Measurements from ENCODE around the gene RASGRP3.

RASGRP3 gene

DNA sequence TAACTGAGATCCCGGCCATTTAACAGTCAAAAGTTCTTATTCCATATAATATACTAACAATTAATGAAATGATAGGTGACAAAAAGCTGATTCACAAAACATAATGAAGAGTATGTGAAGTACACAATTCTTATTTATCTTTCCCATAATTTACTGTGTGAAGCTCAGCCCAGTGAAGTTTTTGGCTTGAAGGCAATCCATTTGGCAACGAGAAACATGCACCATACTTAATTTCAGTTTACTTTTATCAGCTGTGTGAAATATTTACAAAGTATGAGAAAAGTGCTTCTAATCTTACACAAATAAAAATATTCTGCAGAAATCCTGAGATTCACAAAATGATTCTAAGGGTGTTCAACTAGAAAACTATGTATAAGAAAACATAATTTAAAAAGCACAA is 110.3 kb downstream of the RASGRP3 start:
- no peak for DNase-seq

DNA sequence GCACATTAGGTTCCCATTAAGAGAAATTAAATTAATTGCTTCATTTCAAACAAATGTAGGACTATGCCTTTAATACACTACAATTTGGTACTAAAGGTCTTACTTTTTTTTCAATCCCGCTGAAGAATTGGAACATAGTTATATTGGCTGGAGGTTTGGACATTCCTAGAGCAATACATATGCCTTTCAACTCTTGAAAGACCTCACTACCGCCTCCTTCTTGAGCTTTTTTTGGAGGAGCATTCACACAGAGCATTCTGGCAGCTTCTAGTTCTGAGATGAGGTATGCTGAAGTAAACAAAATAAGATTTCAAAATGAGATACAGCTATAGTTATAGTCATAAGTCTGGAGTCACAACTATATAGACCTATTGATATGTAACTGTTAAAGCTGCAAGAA is 111.8 kb downstream of the RASGRP3 start:
- DNase-seq = no peak

DNA sequence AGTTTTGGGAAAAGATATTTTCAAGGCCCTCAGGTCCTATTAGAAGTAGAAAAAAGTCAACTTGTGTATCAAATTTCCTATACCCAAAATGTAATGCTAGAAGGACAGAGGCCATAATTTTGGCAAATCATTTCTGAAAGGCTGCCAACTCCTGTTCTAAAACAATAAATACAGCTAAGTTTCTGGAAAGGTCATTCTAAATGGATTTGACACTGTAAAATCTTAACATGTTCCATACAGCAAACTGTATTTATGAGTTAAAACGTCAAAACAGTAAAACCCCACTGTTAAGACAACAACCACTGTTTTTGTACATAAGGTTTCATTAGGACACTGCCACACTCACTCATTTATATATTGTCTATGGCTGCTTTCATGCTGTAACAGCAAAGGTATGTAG is 113.0 kb downstream of the RASGRP3 start:
- no peak for DNase-seq

DNA sequence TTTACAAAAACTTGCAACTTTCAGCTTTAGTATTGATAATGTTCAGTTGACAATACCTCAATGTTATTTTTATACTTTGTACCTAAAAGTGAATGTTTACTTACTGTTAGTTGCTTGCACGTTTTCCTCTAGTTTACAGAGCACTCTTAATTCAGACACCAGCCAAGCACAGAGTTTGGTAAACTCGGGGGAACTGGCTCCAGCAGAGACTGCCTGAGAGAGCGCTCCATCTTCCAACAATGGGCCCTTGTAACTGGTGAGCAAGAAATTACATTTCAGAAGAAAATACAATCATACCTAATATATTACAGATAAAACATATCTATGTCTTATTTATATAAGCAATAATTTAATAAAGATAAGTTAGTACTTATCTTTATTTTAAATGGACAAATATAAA is 118.9 kb downstream of the RASGRP3 start:
- no peak for DNase-seq

DNA sequence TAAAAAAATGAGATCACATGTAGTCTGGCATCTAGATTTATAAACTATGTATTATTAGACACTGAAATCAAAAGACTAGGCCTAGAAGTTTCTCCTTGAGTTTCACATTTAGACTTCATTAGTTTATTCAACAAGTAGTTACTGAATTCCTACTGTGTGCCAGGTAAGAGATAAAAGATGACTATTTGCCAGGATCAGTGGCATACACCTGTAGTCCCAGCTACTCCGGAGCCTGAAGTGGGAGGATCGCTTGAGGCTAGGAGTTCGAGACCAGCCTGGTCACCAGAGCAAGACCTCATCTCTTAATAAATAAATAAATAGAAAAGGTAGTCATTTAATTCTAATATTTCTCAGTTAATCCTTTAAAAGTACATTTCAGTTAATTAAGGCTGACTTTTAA is 120.6 kb downstream of the RASGRP3 start:
- no peak for DNase-seq

DNA sequence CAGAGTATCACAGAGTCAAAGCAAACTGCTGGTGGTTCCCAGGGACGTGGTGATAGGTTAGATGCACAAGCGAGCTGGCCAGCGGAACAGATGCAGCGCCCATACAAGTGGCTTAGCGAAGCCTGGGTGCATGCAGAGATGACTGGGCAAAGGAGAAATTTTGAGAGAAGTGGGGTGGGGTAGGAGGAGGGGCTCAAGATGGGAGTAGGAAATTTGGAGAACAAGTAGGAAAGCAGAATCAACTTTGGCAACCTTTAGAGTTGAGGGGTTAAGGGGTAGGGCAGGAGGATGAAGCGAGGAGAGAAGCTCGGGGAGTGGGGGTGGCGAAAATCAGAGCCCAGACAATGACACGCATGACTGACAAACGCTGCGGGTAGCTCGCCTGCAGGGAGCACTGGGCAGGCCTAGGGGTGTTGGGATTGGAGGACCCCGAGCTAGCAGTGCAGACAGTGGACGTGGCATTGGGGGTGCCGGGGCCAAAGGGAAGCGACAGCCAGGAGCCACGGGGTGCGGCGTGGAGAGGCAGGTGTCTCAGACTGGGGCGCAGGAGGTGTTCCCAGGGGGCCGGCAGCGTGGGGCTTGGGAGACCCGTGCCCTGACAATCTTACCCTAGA is 122.2 kb downstream of the RASGRP3 start:
- DNase-seq = peak; percentile 17

DNA sequence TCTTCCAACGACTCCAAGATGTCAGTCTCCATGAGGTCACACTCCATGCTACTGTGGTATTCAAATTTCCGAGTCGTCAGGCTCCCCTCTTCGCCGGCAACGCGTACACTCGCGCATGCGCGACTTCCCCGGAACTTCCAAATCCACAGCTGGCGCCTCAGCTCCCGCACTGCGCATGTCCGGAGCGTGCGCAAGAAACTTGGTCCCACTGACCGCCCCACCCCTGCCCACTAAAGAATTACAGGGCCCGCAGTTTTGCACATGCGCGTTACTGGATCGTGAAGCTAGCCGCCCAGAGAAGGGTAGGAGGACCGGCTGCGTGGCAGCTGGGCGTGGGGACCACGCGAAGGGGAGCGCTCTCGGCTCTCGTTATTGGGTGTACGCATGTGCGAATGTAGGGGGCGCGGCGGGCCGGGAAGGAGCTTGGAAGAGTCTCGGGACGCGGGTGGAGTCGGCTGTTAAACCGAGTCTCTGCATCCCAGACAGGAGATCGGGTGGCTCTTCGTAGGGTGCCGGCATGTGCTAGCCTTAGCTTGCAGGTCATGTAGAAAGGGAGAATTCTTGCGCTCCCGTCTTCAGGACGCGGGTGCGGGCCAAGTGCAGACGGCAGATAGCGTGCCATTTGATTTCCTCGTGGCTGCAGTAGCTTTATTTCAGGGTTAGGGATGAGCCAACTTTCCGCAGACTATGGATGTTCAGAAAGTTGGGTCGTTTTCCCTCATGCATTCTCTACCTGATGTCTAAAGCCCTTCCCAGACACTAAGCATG is 122.9 kb downstream of the RASGRP3 start, which contains the start of gene FAM98A:
TSS of gene FAM98A (minus strand) at position 125 of the 768 bp plus-strand sequence. CDS start at position 47, 78 bp downstream.
- DNase-seq = peak; percentile 99

DNA sequence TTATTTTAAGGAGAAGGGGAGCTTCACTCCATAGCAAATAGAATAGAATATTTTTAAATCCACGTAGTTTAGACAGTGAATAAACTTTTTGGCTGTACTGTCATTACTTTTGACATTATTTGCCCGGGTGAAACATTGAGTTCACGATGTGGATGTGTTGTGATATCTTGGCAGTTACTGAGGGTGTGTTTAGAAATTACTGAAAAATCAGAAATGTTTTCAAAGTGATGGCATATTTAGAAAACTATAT is 123.4 kb downstream of the RASGRP3 start:
- no peak for DNase-seq

DNA sequence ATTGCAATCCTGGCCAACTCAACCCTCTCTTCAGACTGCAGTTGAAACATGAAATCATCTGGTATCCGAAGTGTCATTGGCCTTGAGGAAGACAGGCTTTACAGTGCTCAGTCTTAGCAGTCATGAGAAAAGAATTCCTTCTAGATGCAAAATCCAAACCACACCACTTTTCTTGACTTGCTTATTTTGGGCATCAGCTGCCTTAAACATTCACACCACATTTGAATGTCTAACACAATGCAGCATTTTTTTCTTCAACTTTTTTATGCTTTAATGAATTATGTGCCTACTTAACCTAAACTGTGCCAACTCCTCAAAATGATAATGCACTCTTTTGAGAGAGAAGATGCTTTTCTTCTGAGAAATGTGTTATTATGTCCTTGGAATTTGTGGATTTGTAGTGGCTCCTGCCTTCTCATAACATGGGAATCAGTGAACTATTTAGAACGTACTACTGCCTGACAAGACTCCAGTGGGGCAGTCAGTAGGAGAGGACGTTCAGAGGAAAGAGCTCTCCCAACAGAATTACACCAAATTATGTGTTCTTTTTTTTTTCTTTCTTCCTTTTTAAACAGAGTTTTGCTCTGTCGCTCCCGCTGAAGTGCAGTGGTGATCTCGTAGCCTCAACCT is 125.9 kb downstream of the RASGRP3 start:
- no peak for DNase-seq

DNA sequence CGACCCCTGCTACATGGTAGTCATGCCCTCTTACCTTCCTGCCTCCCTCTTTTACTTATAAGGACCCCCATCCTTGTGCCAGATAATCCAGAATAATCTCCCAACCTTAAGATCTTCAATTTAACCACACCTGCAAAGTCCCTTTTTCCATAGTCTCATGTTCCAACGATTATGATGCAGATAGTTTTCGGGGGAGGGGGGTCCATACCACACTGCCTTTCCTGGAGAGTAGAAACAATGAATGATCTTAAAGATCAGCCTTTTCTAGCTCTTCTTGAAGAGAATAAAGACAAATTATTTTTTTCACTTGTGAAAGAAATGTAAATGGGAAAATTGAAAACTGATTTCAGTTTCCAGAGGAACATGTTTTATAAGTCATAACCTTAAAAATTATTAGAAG is 127.0 kb downstream of the RASGRP3 start:
- no peak for DNase-seq

DNA sequence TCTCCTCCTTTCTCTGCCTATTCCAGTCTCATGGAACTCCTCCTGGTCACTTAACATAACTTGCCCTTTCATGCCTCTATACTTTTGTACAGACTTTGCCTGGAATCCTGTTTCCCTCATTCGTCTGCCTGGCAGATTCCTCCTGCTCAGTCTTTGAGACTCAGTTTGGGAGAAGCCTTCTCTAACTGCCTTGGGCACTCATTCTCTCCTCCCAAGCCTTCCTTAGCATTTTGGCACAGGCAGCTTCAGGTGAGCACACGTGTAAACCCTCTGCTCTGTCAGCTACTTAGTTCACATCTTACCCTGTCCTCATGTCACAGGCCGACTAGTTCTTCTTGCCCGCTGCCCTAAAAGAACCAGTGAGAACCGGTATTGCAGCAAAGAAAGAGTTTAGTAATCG is 128.6 kb downstream of the RASGRP3 start:
- no peak for DNase-seq

DNA sequence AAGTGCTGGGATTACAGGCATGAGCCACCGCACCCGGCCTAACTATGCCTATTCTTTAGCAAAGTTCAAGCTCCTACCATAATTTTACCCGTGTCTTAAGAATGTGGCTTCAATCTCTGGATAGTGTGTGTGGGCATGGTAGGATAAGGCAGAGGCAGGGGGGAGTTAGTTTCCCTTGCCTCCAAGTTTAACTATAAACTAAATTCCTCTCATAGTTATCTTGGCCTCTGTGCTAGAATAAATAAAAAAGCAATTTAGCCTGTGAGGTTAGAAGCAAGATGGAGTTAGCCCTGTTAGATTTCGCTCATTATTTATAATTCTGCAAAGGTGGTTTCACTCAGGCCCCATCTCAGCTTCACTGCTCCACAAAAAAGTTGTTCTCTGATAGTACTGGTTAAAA is 129.7 kb downstream of the RASGRP3 start:
- no peak for DNase-seq

DNA sequence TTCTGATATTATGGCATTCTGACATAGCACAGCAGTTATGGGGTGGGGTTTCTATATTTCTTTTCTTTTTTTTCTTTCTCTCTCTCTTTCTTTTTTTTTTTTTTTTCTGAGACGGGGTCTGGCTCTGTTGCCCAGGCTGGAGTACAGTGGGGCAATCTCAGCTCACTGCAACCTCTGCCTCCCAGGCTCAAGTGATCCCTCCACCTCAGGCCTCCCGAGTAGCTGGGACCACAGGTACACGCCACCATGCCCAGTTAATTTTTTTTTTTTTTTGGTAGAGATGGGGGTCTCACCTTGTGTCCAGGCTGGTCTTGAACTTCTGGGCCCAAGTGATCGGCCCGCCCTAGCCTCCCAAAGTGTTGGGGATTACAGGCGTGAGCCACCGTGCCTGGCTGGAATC is 130.2 kb downstream of the RASGRP3 start:
- no peak for DNase-seq

DNA sequence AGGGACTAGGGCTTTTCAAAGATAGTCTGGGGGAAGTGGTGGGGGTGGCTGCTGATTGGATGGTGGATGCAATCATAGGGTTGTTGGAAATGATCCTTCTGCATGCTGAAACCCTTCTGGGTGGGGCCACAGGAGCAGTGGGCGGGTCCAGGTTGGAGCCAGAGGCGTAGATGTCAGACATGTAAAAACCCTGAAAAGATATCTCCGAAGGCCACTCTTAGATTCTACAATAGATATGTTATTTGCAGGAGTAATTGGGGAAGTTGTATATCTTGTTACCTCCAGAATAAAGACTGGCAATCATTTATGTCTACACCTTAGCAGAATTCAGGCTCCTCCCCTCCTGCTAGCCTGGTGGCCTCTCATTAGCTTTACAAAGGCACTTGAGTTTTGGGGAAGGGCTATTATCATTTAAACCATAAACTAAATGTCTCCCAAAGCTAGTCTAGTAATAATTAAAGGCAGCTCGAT is 130.8 kb downstream of the RASGRP3 start:
- no peak for DNase-seq

DNA sequence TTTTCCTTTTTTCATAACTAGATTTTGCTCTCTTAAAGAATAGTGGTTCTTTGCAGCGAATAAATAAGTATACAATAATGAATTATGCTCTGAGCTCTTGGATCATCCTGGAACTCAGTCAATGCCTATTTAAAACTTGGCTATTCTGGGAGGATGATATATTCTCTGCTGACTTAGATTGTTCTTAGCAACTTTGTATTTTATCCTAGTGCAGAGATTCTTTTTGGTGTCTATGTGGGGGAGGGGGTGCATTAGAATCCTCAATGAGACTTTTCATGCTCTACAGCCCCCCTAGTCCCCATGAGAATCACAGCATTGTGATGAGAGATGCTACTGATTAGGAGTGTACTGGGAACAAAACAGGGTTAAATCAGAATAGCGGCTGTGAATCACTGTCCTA is 131.5 kb downstream of the RASGRP3 start:
- DNase-seq = no peak

DNA sequence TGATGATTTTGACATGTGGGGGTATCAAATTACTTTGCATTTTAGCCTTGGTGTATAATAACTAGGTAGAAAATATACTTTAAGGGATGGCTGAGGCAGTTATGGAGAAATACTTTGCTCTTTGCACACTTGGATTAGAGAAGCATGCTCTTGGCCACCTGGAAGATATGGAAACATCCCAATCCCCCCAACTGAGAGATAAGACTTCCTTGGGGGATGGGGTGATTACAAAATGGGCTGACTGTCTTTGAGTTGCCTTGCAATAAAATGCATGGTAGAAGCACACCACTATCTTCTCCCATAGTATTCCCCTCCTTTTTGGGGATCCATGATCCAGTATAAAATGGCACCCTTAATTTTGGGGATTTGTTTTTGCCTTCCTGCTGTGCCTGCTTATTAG is 137.7 kb downstream of the RASGRP3 start:
- DNase-seq = no peak
